Endothelial cell of umbilical vein (primary cell): Measurements from ENCODE around the gene CDR2L. TPM values are rescaled to one million over a fixed set of nuclear protein-coding genes. Genes with fewer than 3 reads are reported as not detected.

Experiments
- BruUV-seq: library from RNA; stranded (reverse); fragments of 400-500 nt; replicated peaks from 2 replicates; lab custom pipeline; 2021; lab: Mats Ljungman, UMichigan
- CTCF ChIA-PET: fragments of 300-600, 350-600 bp; sonication (Branson Sonifier 250); formaldehyde crosslinking; loops from one replicate; lab custom pipeline; 2021; ENCODE audit warnings: antibody characterized with exemption, inconsistent platforms; lab: Charles Lee
- POLR2A ChIA-PET: fragments of 300-600, 350-600 bp; sonication (Branson Sonifier 250); formaldehyde crosslinking; loops from one replicate; lab custom pipeline; 2021; ENCODE audit warnings: antibody characterized with exemption, inconsistent platforms; lab: Charles Lee
- DNase-seq: peaks from one replicate; pipeline ENCODE4 v3.0.0-alpha.2; 2011; ENCODE audit warnings: low read depth, low spot score
- FAIRE-seq: peaks from 2 replicates; lab custom pipeline; 2011; peaks lifted over from hg19 to GRCh38; lab: Jason Lieb, UNC
- H2AFZ ChIP-seq: 2 replicates; pipeline ENCODE4 v1.6.0; 2012; ENCODE audit warnings: low read depth, low read length, control low read depth, inconsistent platforms
- H3K27ac ChIP-seq: 2 replicates; pipeline ENCODE4 v1.5.1; 2011; ENCODE audit warnings: low read depth, mild to moderate bottlenecking, control low read depth, low read length, moderate library complexity; ENCODE audit not compliant: insufficient read depth
- H3K27me3 ChIP-seq, 2 experiments: 2 replicates each; pipeline versions ENCODE4 v1.6.0 to v1.6.1; 2011; ENCODE audit warnings: low read length in 2 of 2, mixed read lengths in 1 of 2; ENCODE audit not compliant: control insufficient read depth in 2 of 2, insufficient read depth in 2 of 2
- H3K36me3 ChIP-seq, 2 experiments: 2 replicates in 1 of 2; 3 replicates in 1 of 2; pipeline ENCODE4 v1.5.1; 2011; ENCODE audit warnings: low read length in 2 of 2, mild to moderate bottlenecking in 1 of 2, moderate library complexity in 1 of 2; ENCODE audit not compliant: control insufficient read depth in 2 of 2, insufficient read depth in 2 of 2; ENCODE audit errors: extremely low read depth in 1 of 2
- H3K4me1 ChIP-seq: 3 replicates; pipeline ENCODE4 v1.5.1; 2011; ENCODE audit warnings: mild to moderate bottlenecking, low read length; ENCODE audit not compliant: control insufficient read depth, insufficient read depth; ENCODE audit errors: extremely low read depth
- H3K4me2 ChIP-seq: 2 replicates; pipeline ENCODE4 v1.6.1; 2011; ENCODE audit warnings: low read length, control low read depth, mixed read lengths; ENCODE audit not compliant: insufficient read depth
- H3K4me3 ChIP-seq, 3 experiments: fragments of 200-600 bp in 1 of 3; sonication (generic), shearing (Covaris generic) in 1 of 3; replicated peaks in 1 of 3; 2 replicates each; pipeline ENCODE4 v1.5.1; 2011 to 2016; ENCODE audit warnings: control low read depth in 3 of 3, low read length in 3 of 3, mild to moderate bottlenecking in 2 of 3, inconsistent platforms in 1 of 3, low read depth in 1 of 3, moderate library complexity in 1 of 3; ENCODE audit not compliant: insufficient read depth in 1 of 3
- H3K79me2 ChIP-seq: 2 replicates; pipeline ENCODE4 v1.6.0; 2012; ENCODE audit warnings: low read length, inconsistent platforms; ENCODE audit not compliant: control insufficient read depth, insufficient read depth
- H3K9ac ChIP-seq: replicated peaks from 2 replicates; pipeline ENCODE3; 2011; ENCODE audit warnings: low read length, control low read depth; ENCODE audit not compliant: insufficient read depth; ENCODE audit errors: extremely low read depth
- H3K9me1 ChIP-seq: replicated peaks from 3 replicates; pipeline ENCODE4 v1.6.0; 2011; ENCODE audit warnings: mild to moderate bottlenecking, low read length; ENCODE audit not compliant: control insufficient read depth, insufficient read depth; ENCODE audit errors: extremely low read depth
- H3K9me3 ChIP-seq: replicated peaks from 2 replicates; pipeline ENCODE4 v1.5.1; 2012; ENCODE audit warnings: low read length, inconsistent platforms; ENCODE audit not compliant: control insufficient read depth, insufficient read depth
- H4K20me1 ChIP-seq: replicated peaks from 2 replicates; pipeline ENCODE3; 2011; ENCODE audit warnings: mild to moderate bottlenecking, low read length; ENCODE audit not compliant: control insufficient read depth, insufficient read depth; ENCODE audit errors: extremely low read depth
- EZH2 ChIP-seq: IDR thresholded peaks from 2 replicates; pipeline ENCODE4 v1.6.1; 2012; ENCODE audit warnings: borderline replicate concordance, low read depth, mild to moderate bottlenecking, moderate library complexity, low read length, inconsistent platforms; ENCODE audit not compliant: severe bottlenecking
- FOS ChIP-seq: IDR thresholded peaks from 2 replicates; pipeline ENCODE4 v1.6.1; 2011; ENCODE audit warnings: mild to moderate bottlenecking, low read length, moderate library complexity, borderline replicate concordance; ENCODE audit not compliant: insufficient read depth
- GATA2 ChIP-seq: IDR thresholded peaks from 2 replicates; pipeline ENCODE4 v1.7.0; 2011; ENCODE audit warnings: low read depth, mild to moderate bottlenecking, moderate library complexity, mixed read lengths, low read length; ENCODE audit not compliant: insufficient read length, insufficient read depth
- JUN ChIP-seq: IDR thresholded peaks from 2 replicates; pipeline ENCODE4 v1.6.1; 2011; ENCODE audit warnings: borderline replicate concordance, low read depth; ENCODE audit not compliant: insufficient read length, insufficient read depth
- MYC ChIP-seq: IDR thresholded peaks from one replicate; pipeline ENCODE4 v1.6.1; 2011; ENCODE audit warnings: mild to moderate bottlenecking, low read depth, low read length
- POLR2A ChIP-seq: IDR thresholded peaks from 2 replicates; pipeline ENCODE4 v1.6.1; 2012; ENCODE audit warnings: low read depth, mild to moderate bottlenecking, control low read depth, low read length
- POLR2AphosphoS5 ChIP-seq: IDR thresholded peaks from 2 replicates; pipeline ENCODE4 v1.6.1; 2012; ENCODE audit warnings: low read depth, mild to moderate bottlenecking, control low read depth, low read length, moderate library complexity; ENCODE audit not compliant: insufficient read depth
- dilution Hi-C: fragments of 300-500 bp; cut with MboI; formaldehyde crosslinking; loops from one replicate; pipeline ENCODE4 v1.15.0; 2019; ENCODE audit warnings: low sequenced_read_pairs; ENCODE audit not compliant: extremely low pct_ligation_motif_present
- intact Hi-C: fragments of 100-400 bp; cut with micrococcal nuclease; formaldehyde crosslinking; loops from one replicate; pipeline ENCODE4 v1.10.0; 2022
- polyA plus RNA-seq, 4 experiments: library from polyadenylated mRNA; depleted of rRNA in 3 of 4; stranded (reverse) in 3 of 4; unstranded in 1 of 4; fragments of >200 nt; gene quantifications; 2 replicates each; pipeline versions ENCODE4 v1.2.1 to v1.2.3, GENCODE V29; 2011 to 2012; ENCODE audit warnings: missing spikeins in 1 of 4
- total RNA-seq: library from RNA; stranded (reverse); gene quantifications from 2 replicates; pipeline ENCODE4 v1.2.3, GENCODE V29; 2021
- TF ChIP-seq, protein P1 (sequence below): IDR thresholded peaks from 2 replicates; pipeline ENCODE4 v1.6.1; 2011; ENCODE audit not compliant: insufficient read depth, insufficient read length
- TF ChIP-seq, protein P2 (sequence below), 2 donors: IDR thresholded peaks; 1 replicate in 1 of 2; 2 replicates in 1 of 2; pipeline ENCODE4 v1.5.1; 2011; ENCODE audit warnings: low read length in 2 of 2, mild to moderate bottlenecking in 2 of 2, moderate library complexity in 2 of 2, control low read depth in 1 of 2, inconsistent platforms in 1 of 2, low read depth in 1 of 2; ENCODE audit not compliant: insufficient read depth in 1 of 2; ENCODE audit errors: extremely low read depth in 1 of 2

Gene CDR2L
- total and polyA plus RNA-seq, 2 donors (not counting 3 experiments of a cell fraction or from before 2014, with no cell fraction given): 22.2 to 34.9 TPM

DNA sequence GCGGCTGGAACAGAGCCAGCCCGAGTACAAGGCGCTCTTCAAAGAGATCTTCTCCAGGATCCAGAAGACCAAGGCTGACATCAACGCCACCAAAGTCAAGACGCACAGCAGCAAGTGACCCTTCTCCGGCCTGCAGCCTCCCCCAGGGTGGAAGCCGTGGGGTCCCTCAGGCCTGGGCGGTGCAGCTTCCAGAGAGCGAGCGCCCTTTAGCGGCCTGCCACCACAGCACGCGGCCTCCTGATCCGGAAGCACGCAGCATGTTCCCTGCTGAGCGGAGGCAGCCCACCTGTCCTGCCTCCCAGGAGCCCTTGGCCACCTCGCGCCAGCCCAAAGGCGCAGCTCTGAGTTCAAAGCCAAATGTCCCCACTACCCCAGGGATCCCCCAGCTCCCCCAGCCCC lies 16.5 kb downstream of the CDR2L start:
- H3K4me3 ChIP-seq: no peak overlapping the region
- TF ChIP-seq JUN: no peak
- no peak for TF ChIP-seq POLR2A
- TF ChIP-seq, protein P1, sequence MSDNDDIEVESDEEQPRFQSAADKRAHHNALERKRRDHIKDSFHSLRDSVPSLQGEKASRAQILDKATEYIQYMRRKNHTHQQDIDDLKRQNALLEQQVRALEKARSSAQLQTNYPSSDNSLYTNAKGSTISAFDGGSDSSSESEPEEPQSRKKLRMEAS: no peak
- TF ChIP-seq, protein P2, sequence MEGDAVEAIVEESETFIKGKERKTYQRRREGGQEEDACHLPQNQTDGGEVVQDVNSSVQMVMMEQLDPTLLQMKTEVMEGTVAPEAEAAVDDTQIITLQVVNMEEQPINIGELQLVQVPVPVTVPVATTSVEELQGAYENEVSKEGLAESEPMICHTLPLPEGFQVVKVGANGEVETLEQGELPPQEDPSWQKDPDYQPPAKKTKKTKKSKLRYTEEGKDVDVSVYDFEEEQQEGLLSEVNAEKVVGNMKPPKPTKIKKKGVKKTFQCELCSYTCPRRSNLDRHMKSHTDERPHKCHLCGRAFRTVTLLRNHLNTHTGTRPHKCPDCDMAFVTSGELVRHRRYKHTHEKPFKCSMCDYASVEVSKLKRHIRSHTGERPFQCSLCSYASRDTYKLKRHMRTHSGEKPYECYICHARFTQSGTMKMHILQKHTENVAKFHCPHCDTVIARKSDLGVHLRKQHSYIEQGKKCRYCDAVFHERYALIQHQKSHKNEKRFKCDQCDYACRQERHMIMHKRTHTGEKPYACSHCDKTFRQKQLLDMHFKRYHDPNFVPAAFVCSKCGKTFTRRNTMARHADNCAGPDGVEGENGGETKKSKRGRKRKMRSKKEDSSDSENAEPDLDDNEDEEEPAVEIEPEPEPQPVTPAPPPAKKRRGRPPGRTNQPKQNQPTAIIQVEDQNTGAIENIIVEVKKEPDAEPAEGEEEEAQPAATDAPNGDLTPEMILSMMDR (IDR thresholded peaks at IDR 0.05; ENCODE audit: extremely low read depth in 1 of 2, insufficient read depth in 1 of 2, low read depth in 1 of 2, low read length in 2 of 2): no peak
- no peak for TF ChIP-seq GATA2
- TF ChIP-seq EZH2: no peak
- TF ChIP-seq MYC: no peak
- no peak for TF ChIP-seq POLR2AphosphoS5
- no peak for TF ChIP-seq FOS
- POLR2A ChIA-PET: no interaction called here
- H3K27me3 ChIP-seq: no peaks in the 10 kb centered on the region
- no peaks in the 10 kb centered on the region for H3K4me1 ChIP-seq
- H3K9me1 ChIP-seq: no peaks in the 10 kb centered on the region
- H3K4me2 ChIP-seq: no peak overlapping the region
- no peaks in the 10 kb centered on the region for H3K9me3 ChIP-seq
- no peaks in the 10 kb centered on the region for H4K20me1 ChIP-seq
- DNase-seq (no peak), FAIRE-seq (no peak)
- CTCF ChIA-PET: interaction anchor here (0.7 kb wide), 1 partner anchor 16 kb away, joined by 3 read pairs; no protein-coding TSS in a partner anchor
- H3K9ac ChIP-seq: no peak overlapping the region
- no peak overlapping the region for H3K27ac ChIP-seq
- intact Hi-C loops: no loop called here
- H3K79me2 ChIP-seq: no peaks in the 10 kb centered on the region
- BruUV-seq: no TSS peak
- dilution Hi-C loops: no loop called here
- no peak overlapping the region for H2AFZ ChIP-seq
- H3K36me3 ChIP-seq: peaks cover 0 to 42% of the 10 kb centered on the region in 2 experiments
